Adipose tissue (tissue), 3 donors: ENCODE results near the gene ECM1. TPM values are rescaled to one million over a fixed set of nuclear protein-coding genes. Genes with fewer than 3 reads are reported as not detected.

Experiments used
- H3K27ac ChIP-seq: one replicate; pipeline ENCODE4 v1.5.1; 2013; ENCODE audit warnings: low read depth, low read length
- WGBS, 3 donors: extraction: QIAGEN DNeasy Blood & Tissue Kit; methylation state at CpG; one replicate each; pipeline ENCODE4 v1.1.7; 2013; 5-methylcytosine and 5-hydroxymethylcytosine counted together
- polyA plus RNA-seq, 3 donors: library from polyadenylated mRNA; stranded (reverse); fragments of 200-250 nt; gene quantifications; one replicate each; pipeline ENCODE4 v1.2.3, GENCODE V29; 2013
- donor health status: healthy with polysubstance abuse.
- donor health status: Bipolar disorder and iron deficiency.
- donor health status: healthy.

Gene ECM1
- polyA plus RNA-seq: 10 to 100 TPM in 2 of 3 donors, 1 to 10 TPM in 1; 2.7 to 10.8 (median 10.1) TPM

DNA sequence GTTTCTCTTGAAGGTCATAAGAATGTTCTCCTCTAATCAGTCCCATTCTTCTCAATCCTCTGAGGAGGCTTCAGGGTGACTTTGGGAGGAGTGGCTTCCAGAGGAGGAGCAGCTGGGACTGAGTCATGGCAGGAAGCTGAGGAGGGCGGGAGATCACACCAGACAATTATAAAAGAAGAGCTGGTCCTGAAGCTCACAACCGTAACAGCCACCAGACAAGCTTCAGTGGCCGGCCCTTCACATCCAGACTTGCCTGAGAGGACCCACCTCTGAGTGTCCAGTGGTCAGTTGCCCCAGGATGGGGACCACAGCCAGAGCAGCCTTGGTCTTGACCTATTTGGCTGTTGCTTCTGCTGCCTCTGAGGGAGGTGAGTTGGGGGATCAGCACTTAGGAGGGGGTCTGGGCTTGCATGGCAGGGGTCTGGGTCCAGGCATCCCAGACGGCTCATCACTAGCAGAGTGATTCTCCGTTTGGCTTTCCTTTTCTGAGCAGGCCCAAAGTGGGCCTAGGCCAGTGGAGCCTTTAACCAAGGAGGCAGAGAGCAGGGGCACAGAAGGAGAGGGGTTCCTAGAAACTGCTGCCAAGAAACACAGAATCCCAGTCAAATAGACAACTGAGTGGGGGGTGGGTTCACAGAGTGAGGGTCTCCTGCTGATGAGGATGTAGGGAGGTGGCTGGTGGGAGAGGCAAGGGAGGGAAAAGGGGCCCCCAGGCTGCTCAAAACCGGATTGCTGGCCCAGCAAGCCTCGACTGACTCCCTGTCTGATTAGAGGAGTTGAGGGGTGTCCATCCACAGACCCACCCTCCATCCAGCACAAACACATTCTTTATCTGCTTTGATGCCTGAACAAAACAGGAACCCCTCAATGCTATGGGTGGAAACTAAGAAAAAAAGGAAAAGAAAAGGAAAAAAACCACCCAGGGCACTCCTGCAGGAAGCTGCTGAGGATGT, at the start of gene ECM1:
TSS of gene ECM1 (plus strand) at position 198 of the 953 bp plus-strand sequence. CDS start at position 299, 101 bp downstream.
- H3K27ac ChIP-seq: no peak within 1 kb of the TSS
- WGBS, 3 donors: 46 to 81% (median 49%) methylated on average over 7 of the region's 7 CpGs

DNA sequence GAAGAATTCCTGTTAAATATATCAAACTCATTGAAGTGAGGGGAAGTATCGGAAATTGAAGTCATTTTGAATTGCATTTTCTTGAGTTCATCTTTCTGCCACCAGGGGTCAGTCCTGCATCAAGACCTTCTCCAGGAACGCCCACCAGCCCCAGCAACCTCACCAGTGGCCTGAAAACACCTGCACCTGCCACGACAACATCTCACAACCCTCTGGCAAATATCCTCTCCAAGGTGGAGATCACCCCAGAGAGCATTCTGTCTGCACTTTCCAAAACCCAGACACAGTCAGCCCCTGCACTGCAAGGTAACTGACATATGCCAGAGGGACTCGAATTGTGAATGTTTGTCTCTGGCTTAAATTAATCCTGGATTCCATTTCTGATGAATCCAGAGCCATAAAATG, 43.5 kb upstream of the ECM1 start:
- 37 to 41% (median 37%) methylated on average over 4 of the region's 4 CpGs for WGBS, 3 donors
- H3K27ac ChIP-seq: no peak overlapping the region

DNA sequence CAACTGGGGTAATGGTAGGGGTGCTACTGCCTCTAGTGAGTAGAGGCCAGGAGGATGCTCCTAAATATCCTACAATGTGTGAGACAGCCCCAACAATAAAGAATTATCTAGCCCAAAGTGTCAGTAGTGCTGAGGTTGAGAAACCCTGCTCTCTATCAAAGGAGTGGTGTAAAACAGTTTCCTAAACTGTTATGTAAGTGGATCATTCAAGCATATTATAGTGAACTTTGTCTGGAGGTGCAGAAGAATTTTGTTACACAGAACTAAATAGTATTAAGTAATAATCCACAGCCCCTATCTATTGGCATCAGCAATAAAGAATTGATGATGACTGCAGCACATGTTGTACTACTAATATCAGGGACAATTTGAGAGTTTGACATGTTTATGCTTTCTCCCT, 40.9 kb upstream of the ECM1 start:
- H3K27ac ChIP-seq: no peak overlapping the region

DNA sequence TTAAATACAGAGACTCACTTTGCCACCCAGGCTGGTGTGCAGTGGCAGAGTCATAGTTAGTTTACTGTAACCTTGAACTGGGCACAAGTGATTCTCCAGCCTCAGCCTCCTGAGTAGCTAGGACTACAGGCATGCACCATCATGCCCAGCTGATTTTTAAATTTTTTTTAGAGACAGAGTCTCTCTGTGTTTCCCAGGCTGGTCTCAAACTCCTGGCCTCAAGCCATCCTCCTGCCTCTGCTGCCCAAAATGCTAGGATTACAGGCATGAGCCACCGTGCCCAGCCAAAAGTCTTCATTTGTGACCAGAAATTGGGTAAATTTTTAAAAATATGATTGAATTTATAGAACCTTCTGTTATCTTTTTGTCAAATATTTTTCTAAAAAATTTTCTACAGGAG, 38.6 kb upstream of the ECM1 start:
- 69 to 83% (median 73%) methylated on average over 1 of the region's 1 CpG for WGBS, 3 donors
- H3K27ac ChIP-seq: no peak overlapping the region

DNA sequence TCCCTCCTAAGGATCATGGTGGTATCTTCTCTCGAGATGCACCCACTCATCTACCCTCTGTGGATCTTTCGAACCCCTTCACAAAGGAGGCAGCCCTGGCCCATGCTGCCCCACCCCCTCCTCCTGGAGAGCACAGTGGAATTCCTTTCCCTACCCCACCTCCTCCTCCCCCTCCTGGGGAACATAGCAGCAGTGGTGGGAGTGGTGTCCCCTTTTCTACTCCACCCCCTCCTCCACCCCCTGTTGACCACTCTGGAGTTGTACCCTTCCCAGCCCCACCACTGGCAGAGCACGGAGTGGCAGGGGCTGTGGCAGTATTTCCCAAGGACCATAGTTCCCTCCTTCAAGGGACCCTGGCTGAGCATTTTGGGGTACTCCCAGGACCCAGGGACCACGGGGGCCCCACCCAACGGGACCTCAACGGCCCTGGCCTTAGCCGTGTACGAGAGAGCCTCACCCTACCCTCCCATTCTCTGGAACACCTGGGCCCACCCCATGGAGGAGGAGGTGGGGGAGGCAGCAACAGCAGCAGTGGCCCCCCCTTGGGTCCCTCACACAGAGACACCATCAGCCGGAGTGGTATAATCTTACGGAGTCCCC, 35.2 kb upstream of the ECM1 start:
- H3K27ac ChIP-seq: no peak overlapping the region
- WGBS, 3 donors: 89 to 94% (median 94%) methylated on average over 10 of the region's 10 CpGs

DNA sequence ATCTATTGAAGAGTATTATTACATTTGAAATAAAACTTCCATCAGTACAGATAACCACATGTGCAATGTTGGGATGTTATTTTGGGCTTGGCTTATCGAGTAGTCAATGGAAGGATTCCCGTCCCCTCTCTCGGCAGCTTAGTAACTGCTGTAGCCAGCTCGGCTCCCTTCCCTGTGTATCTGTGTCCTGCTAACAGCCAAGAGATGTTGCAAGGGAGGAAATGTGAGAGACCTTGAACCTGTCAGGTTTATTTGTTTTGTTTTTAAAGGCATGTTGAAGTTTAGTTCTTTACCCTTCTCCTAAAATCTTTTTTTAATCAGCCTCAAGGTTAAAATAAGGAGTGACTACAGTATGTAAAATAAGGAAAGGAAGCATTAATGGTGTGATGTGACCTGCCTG, 34.2 kb upstream of the ECM1 start:
- H3K27ac ChIP-seq: no peak overlapping the region
- WGBS, 3 donors: 43 to 82% (median 78%) methylated on average over 4 of the region's 4 CpGs

DNA sequence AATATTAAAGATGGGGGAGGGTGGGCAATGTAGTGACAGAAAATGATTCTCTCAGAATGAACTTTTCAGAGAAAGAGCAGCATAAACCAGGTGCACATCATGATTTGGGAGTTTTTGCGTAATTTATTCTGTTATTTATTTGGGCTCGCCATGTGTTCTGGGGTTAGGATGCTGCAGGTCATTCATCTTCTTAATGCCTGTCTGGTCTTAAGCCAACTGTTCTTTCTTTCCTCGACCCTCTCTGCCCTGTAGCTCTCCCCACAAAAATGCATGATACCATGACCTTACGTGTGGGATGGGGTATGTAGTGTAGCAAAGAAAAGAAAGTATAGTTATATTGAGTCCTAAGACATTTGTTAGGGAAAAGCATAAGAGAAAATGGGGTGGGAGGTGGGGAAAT, 33.0 kb upstream of the ECM1 start:
- H3K27ac ChIP-seq: no peak overlapping the region
- 75 to 85% (median 82%) methylated on average over 4 of the region's 4 CpGs for WGBS, 3 donors

DNA sequence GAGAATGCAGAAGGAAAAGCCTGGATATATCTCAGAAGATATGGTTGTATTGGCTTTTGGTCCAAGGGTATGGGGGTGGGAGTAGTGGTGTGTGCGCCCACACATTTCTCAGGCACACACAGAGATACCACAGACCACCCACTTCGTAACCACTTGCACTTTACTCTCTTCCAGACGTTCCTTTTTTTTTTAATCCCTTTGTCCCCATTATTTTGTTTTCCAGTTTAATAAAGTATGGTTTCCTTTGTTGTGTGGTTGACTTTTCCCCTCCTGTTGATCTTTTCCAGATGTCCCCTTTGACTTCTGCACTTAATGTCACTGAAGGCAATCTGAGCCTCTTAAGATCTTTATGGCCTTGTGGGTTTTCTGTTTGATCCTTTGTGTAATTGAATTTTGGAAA, 31.2 kb upstream of the ECM1 start:
- 56 to 77% (median 60%) methylated on average over 3 of the region's 3 CpGs for WGBS, 3 donors
- H3K27ac ChIP-seq: no peak overlapping the region

DNA sequence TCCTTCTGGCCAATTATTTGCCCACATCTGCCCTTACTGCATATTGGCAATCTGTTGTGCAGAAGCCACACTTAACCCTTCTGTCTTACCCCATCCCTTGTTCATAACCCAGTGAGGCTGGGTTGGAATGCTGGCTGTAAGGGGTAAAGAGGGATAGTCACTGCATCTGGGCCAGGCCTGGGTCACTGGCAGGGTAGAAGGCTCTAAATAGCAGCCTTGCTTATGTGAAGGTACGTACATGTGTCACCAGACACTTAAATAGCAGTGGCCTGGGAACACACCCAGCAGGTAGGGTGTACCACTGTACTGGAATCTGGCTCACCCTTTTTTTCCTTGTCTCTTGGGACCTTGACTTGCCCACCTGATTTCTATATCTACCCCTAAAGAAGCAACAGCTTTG, 30.6 kb upstream of the ECM1 start:
- H3K27ac ChIP-seq: no peak overlapping the region
- WGBS, 3 donors: 40 to 93% (median 86%) methylated on average over 1 of the region's 1 CpG

DNA sequence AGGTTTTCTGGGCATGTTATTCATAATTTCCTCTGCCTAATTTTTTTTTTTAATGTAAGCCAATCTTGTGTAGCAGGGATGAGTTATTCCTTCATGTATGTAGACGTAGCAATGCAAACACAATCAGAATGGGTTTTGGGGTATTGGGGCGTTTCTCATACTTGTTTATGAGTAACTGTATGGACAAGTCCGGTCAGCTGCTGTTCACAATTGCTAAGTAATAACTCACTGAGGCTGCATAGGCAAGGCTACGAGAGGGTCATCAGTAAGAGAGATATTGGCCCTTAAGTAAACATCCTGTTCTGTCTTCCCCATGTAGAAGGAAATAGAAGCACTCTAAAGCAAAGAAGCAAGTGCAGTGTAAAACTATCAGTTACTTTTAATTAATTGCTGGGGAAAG, 30.2 kb upstream of the ECM1 start:
- no peak overlapping the region for H3K27ac ChIP-seq
- 45 to 55% (median 51%) methylated on average over 4 of the region's 4 CpGs for WGBS, 3 donors

DNA sequence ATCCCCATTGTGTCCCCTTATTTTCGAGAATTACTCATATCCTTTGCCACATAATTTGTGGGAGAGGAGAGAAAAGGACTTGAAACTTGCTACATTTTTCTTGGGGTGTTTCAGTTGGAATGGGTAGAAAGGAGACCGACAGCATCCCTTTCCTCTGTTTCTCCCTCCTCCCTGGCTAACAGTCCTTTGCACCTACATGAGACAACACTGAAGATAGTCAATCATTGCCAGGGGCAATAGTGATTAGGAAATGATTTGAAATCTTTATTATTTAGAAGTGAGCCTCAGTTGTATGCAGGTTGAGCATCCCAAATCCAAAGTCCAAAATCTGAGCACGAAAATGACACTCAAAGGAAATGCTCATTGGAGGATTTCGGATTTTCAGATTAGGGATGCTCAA, 28.5 kb upstream of the ECM1 start:
- no peak overlapping the region for H3K27ac ChIP-seq
- WGBS, 3 donors: 66 to 73% (median 68%) methylated on average over 4 of the region's 4 CpGs

DNA sequence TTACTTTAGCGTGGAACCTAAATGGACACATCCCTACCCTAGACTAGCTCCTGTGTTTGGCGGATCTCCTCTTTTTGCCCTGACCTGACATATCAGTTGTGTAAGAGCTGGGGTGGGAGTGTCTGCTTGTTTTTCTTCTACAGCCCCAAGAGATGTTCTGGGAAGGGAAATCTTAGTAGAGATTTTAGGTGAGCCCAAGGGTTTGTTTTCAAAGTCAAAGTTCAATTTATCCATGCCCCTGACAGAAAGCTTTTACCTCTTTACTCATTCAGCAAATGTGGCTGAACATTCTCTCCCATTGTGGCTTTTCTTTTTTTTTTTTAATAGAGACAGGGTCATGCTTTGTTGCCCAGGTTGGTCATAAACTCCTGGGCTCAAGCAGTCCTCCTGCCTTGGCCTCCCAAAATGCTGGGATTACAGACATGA, 28.0 kb upstream of the ECM1 start:
- H3K27ac ChIP-seq: no peak overlapping the region
- WGBS, 3 donors: 50 to 67% (median 65%) methylated on average over 2 of the region's 2 CpGs

DNA sequence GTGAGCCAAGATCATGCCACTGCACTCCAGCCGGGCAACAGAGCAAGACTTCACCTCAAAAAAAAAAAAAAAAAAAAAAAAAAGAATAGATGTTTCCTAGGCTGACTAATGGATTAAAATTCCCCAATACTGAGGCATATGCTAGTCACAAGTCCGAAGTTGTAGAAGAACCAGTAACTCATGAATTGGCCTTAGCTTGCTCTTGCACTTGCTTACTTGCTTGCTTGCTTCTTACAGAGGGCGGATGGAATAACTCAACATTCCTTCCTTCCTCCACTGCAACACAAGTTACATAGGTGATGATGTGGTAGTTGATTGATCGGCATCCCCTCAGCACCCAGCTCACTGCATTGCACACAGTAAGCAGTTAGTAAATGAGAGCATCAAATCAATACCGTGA, 23.5 kb upstream of the ECM1 start:
- no peak overlapping the region for H3K27ac ChIP-seq
- WGBS, 3 donors: 90 to 91% (median 90%) methylated on average over 5 of the region's 5 CpGs

DNA sequence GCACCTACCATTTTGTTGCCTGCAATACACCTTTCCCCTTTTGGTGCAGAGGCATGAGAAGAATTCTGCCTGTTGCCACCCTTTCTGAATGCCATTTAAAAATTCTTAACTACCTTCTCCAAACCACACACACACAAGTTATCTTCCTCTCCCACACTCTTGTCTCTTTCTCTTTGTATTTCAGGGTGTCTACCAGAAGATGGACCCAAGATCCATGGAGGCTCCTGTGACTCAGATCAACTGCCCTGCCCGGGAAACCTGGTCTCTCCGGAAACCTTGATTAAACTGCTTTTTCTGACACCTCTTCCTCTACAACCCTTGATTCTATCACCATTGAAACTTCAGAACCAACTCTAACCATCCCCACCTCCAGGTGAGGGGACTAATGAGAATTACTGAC, 23.0 kb upstream of the ECM1 start:
- 9 to 39% (median 33%) methylated on average over 2 of the region's 2 CpGs for WGBS, 3 donors
- H3K27ac ChIP-seq: no peak overlapping the region

DNA sequence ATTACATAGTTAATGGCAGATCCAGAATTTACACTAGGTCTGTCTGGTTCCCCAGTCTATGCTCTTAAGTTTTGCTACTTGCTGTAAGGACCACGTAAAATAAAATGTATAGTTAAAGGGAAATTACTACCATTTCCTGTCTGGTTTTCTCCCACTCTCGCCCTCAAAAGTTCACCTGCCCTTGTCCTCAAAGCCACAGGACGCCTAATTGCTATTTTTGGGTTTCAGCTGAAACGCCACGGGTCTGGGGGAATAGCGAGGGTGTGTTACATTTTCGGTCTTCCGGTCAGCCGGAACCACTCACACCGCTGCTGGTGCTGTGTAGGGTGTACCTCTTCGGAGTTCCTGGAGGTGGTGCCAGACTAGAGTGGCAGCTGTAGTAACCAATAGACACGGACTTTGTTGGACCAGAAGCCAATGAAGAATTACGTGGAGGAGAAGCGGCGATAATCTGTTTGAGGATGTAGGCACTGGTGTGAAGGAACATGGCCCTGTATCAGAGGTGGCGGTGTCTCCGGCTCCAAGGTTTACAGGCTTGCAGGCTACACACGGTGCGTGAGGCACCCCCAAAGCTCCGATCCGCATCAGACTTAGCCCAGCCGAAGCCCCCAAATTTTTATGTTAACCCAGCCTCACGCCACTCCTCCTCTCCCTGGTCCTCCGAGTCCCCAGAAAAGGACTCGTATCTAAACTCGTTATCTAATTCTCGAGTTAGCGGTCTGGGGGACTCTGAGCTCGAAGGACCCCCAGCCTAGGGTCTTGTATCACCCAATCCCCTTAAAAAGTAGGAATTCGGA, 20.7 kb upstream of the ECM1 start, which contains the start of gene TARS2:
TSS of gene TARS2 (plus strand) at position 454 of the 797 bp plus-strand sequence. CDS start at position 486, 32 bp downstream.
- no peak within 1 kb of the TSS for H3K27ac ChIP-seq
- 0 to 1% (median 0%) methylated on average over 30 of the region's 30 CpGs for WGBS, 3 donors

DNA sequence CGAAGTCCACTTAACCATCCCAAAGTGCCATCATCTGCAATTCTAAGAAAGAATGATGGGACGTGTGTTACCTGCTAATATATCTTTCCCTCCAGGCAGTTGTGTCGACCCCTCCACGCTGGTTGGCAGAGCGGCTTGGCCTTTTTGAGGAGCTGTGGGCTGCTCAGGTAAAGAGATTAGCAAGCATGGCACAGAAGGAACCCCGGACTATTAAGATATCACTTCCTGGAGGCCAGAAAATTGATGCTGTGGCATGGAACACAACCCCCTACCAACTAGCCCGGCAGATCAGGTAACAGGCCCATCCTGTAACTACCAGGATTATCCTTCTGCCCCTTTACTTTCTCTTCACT, 20.2 kb upstream of the ECM1 start:
- no peak overlapping the region for H3K27ac ChIP-seq
- 2 to 4% (median 2%) methylated on average over 7 of the region's 7 CpGs for WGBS, 3 donors

DNA sequence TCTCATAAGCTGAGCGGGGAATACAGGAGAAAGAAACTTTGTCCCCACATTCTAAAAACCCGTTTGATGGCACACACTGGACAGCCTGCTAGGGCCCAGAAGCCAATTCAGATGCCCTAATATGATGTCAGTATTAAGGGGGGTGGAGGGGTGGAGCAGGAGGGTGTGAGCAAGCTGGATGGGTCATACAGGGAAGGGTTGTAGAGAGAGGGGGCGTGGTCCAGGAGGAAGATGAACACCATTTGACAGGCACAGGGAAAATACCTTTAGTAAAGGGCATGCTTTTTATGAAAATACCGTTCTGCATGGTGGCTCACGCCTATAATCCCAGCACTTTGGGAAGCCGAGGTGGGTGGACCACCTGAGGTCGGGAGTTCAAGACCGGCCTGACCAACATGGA, 14.7 kb upstream of the ECM1 start:
- H3K27ac ChIP-seq: no peak overlapping the region
- 95 to 97% (median 97%) methylated on average over 8 of the region's 8 CpGs for WGBS, 3 donors

DNA sequence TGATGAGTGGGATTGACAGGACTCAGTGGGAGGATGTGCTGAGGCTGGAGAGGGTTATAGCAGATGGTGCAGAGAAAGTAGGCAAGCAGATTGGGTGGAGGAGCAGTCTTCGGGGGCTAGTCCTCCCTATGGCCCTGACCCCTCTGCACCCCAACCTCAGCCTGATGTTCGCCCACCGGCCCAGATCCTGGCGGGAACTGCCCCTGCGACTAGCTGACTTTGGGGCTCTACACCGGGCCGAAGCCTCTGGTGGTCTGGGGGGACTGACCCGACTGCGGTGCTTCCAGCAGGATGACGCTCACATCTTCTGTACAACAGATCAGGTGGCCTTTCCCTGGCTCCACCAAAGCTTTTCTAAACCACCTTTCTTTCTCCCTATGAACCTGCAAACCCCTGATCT, 9.6 kb upstream of the ECM1 start:
- no peak overlapping the region for H3K27ac ChIP-seq
- 95 to 96% (median 96%) methylated on average over 10 of the region's 10 CpGs for WGBS, 3 donors

DNA sequence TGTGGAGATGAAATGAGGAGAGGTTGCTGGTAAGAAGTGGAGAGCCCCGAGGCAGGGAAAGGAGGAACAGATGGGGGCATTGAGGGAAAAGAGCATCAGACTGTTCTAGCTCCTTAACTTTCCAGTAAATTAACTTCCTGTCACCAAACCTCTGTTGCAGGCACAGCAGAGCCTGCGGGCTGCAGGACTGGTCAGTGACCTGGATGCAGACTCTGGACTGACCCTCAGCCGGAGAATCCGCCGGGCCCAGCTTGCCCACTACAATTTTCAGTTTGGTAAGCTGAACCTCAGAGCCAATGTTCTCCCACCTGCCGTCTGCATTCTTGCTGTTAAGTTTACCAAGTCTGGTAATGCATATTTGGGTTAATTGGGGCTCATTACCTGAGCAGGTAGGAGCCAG, 2.5 kb upstream of the ECM1 start:
- WGBS, 3 donors: 83 to 91% (median 88%) methylated on average over 6 of the region's 6 CpGs
- no peak overlapping the region for H3K27ac ChIP-seq
